ENCODE results near the gene EPHA10.

DNA sequence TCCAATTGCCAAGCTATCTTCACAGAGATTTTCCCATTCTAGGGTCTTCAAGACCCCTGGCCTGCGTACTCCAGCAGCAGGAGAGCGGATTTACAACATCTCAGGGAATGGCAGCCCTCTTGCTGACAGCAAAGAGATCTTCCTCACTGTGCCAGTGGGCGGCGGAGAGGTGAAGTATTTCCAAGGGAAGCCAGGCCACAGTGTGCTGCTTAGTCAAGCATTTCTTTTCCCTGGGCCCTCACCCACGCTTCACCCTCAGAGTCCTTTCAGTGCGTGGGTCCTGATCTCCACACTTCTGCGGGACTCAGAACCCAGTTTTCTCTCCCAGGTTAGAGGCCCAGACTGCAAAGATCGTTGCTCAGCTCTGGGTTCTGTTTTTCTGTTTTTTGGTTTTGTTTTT lies 59.5 kb downstream of the EPHA10 start:
- TF ChIP-seq, protein P1, sequence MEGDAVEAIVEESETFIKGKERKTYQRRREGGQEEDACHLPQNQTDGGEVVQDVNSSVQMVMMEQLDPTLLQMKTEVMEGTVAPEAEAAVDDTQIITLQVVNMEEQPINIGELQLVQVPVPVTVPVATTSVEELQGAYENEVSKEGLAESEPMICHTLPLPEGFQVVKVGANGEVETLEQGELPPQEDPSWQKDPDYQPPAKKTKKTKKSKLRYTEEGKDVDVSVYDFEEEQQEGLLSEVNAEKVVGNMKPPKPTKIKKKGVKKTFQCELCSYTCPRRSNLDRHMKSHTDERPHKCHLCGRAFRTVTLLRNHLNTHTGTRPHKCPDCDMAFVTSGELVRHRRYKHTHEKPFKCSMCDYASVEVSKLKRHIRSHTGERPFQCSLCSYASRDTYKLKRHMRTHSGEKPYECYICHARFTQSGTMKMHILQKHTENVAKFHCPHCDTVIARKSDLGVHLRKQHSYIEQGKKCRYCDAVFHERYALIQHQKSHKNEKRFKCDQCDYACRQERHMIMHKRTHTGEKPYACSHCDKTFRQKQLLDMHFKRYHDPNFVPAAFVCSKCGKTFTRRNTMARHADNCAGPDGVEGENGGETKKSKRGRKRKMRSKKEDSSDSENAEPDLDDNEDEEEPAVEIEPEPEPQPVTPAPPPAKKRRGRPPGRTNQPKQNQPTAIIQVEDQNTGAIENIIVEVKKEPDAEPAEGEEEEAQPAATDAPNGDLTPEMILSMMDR (IDR thresholded peaks at IDR 0.05; ENCODE audit: insufficient read depth, low read depth, low read length), result no peak
- no peak for TF ChIP-seq EZH2 (IDR thresholded peaks at IDR 0.05; ENCODE audit: insufficient read depth, low read length)
